Lower leg skin (tissue), 3 donors: Measurements from ENCODE around the gene SCN8A.

Source experiments
- CTCF ChIP-seq, 3 donors: fragments of 450-650 bp; IDR thresholded peaks; one replicate each; pipeline ENCODE4 v1.5.1; 2016; ENCODE audit warnings: antibody characterized with exemption in 3 of 3, mild to moderate bottlenecking in 3 of 3, moderate library complexity in 2 of 3
- POLR2A ChIP-seq, 2 donors: fragments of 450-650 bp; IDR thresholded peaks; one replicate each; pipeline ENCODE4 v1.6.1; 2016 to 2017; ENCODE audit warnings: antibody characterized with exemption in 2 of 2, mild to moderate bottlenecking in 1 of 2, moderate library complexity in 1 of 2

DNA sequence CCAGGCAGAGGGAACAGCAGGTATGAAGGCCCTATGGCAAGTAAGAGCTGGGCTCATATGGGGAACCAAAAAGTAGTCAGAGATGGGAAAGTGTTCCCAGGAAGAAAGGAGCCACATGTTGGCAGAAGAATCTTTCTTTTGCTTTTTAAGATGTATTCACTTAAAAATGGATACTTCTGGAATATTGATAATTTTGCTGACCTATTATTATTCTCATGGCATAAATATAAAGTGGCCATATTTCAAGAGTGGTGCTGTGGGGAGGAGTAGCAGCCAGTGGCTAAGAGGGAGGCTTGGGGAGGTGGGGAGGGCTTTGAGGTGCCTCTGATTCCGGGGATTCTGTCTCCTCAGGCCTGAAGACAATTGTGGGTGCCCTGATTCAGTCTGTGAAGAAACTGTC, 108.2 kb downstream of the SCN8A start:
- TF ChIP-seq CTCF (IDR thresholded peaks at IDR 0.05) (no peak), POLR2A (IDR thresholded peaks at IDR 0.05) (no peak)
